HFFc6 (cell line): Measurements from ENCODE around the gene MAP9. TPM values are rescaled to one million over a fixed set of nuclear protein-coding genes. Genes with fewer than 3 reads are reported as not detected.
A peak's percentile ranks its signal among the peaks of the same experiment; 100 is the strongest.

Experiments used
- DNase-seq: peaks from one replicate; pipeline ENCODE4 v3.0.0-alpha.2; 2018
- H3K27ac Mint-ChIP-seq: 2 replicates; pipeline ENCODE4 v1.8.0; 2020; ENCODE audit warnings: mild to moderate bottlenecking, mixed read lengths
- H3K27me3 Mint-ChIP-seq: 2 replicates; pipeline ENCODE4 v1.8.0; 2021; ENCODE audit warnings: mild to moderate bottlenecking, moderate library complexity, mixed read lengths; ENCODE audit not compliant: insufficient read depth
- H3K36me3 Mint-ChIP-seq: 2 replicates; pipeline ENCODE4 v1.8.0; 2021; ENCODE audit warnings: low read depth, mixed read lengths
- H3K4me1 Mint-ChIP-seq: 2 replicates; pipeline ENCODE4 v1.8.0; 2020; ENCODE audit warnings: low read depth, mixed read lengths
- H3K4me3 Mint-ChIP-seq: 2 replicates; pipeline ENCODE4 v1.8.0; 2020; ENCODE audit warnings: mild to moderate bottlenecking, moderate library complexity, mixed read lengths
- H3K9me3 Mint-ChIP-seq: 2 replicates; pipeline ENCODE4 v1.8.0; 2020; ENCODE audit warnings: mild to moderate bottlenecking, mixed read lengths
- total RNA-seq, 6 experiments: library from RNA; stranded (reverse); fragmentation: NEBNext Ultra II Directional; extraction: Animal tissue kit (Norgen Biotek cat#: 25700); gene quantifications; 2 replicates in 1 of 6; 3 replicates in 5 of 6; pipeline ENCODE4 v1.2.3, GENCODE V29; 2021
- TF ChIP-seq, protein P1 (sequence below): fragments of 200-600 bp; sonication (generic); IDR thresholded peaks from 2 replicates; pipeline ENCODE4 v1.5.0; 2021; ENCODE audit warnings: antibody characterized with exemption, mild to moderate bottlenecking

MAP9 gene
- total RNA-seq, 6 experiments from 2014 or later = 5.9 to 12.1 (median 7.0) TPM

DNA sequence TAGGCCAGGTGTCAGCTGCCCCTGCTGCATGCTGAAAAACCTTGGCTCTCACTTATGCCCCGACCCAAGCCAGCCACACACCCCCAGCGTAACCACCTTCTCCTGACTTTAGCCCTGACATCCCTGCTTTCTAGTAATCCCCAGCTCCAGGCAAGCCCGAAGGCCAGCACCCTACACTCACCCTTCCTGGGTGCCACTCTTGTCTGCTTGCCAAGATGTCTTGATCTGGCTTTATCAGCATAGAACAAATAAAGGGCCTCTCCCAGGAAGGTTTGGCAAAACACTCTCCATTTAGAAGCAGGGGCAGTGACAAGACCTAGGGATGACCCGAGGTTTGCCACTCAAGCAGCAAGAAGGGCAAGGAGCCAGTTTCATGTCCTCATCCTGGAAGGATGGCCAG, 6.8 kb upstream of the MAP9 start:
- TF ChIP-seq, protein P1, sequence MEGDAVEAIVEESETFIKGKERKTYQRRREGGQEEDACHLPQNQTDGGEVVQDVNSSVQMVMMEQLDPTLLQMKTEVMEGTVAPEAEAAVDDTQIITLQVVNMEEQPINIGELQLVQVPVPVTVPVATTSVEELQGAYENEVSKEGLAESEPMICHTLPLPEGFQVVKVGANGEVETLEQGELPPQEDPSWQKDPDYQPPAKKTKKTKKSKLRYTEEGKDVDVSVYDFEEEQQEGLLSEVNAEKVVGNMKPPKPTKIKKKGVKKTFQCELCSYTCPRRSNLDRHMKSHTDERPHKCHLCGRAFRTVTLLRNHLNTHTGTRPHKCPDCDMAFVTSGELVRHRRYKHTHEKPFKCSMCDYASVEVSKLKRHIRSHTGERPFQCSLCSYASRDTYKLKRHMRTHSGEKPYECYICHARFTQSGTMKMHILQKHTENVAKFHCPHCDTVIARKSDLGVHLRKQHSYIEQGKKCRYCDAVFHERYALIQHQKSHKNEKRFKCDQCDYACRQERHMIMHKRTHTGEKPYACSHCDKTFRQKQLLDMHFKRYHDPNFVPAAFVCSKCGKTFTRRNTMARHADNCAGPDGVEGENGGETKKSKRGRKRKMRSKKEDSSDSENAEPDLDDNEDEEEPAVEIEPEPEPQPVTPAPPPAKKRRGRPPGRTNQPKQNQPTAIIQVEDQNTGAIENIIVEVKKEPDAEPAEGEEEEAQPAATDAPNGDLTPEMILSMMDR = no peak
- DNase-seq = no peak
- Mint-ChIP-seq H3K27me3 (peaks cover 5% of the 10 kb centered on the region), H3K27ac (no peak overlapping the region), H3K4me1 (no peaks in the 10 kb centered on the region), H3K4me3 (no peak overlapping the region), H3K36me3 (no peaks in the 10 kb centered on the region), H3K9me3 (no peaks in the 10 kb centered on the region)

DNA sequence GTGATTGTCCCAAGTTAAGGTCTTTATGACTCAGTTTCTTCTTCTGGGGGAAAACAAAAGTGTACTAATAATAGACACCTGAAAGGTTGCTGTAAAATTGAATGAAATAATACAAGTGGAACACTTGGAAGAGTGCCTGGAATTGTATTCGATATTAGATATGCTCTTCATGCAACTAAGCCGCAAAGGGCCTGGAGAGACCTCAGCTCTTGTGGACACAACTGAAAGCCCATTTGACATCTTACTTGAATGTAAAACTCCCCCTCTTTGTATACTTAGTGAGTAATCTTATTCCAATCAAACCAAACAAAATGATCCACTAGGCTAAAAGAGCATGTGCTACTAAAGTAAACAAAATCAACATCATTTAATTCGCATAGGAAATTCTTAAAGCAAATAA, 511 bp upstream of the MAP9 start:
- peaks cover 2% of the 10 kb centered on the region; the same call in 1 of the 2 replicates for H3K27me3 Mint-ChIP-seq
- H3K4me1 Mint-ChIP-seq = peaks cover 20% of the 10 kb centered on the region
- peak overlapping the region; percentile 54; the same call in 1 of the 2 replicates for H3K27ac Mint-ChIP-seq
- TF ChIP-seq, protein P1 = no peak
- no peaks in the 10 kb centered on the region for H3K9me3 Mint-ChIP-seq
- no peak for DNase-seq
- H3K36me3 Mint-ChIP-seq = no peaks in the 10 kb centered on the region
- peak overlapping the region; percentile 86 for H3K4me3 Mint-ChIP-seq

DNA sequence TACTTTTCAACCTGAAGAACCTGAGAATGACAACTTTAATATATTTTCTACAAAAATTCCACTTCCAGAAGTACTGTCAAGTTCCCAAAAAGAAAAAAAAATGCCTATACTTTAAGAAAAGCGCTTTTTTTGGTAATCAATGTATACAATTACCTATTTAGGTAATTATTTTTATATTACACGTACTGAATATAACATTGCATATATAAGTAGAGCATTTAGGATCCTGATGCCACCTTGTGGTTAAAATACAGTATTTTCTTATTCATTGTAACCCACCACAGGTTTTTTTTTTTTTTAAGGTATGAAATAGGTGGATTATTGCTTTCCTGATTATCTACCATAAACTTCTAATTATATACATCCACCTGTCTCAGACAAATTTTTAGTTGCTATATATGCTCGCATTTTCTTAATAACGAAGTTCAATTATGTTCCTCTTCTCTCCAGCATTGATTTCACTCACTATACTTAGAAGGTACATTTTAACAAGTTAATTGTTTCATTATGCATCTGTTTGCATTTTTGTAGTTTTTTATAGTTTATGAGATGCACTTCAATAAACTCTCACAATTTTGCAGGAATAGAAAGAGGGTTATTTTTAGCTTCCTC, 5.2 kb downstream of the MAP9 start:
- TF ChIP-seq, protein P1 = peak; percentile 83
- no peak overlapping the region for H3K27ac Mint-ChIP-seq
- H3K36me3 Mint-ChIP-seq = no peaks in the 10 kb centered on the region
- H3K27me3 Mint-ChIP-seq = no peaks in the 10 kb centered on the region
- peaks cover 13% of the 10 kb centered on the region for H3K4me1 Mint-ChIP-seq
- H3K4me3 Mint-ChIP-seq = no peak overlapping the region
- H3K9me3 Mint-ChIP-seq = no peaks in the 10 kb centered on the region
- DNase-seq = no peak

DNA sequence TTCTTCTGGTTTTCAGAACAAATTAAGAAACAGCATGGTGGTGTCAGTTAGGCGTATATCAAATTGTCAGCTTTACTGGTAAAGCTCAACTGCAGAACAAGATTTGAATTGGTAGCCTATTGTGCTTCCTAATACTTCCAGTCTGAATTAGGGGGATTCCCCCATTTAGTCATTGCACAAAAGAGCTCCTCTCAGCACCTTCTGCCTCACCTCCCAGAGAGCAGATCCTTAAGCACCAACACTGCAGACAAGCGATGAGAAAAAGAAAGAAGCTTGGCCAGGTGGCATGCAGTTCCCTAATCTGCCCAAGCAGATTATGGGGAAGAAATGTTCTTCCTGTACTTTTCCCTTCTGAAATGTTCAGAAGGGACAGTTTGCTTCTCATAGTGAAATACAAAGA, 9.2 kb downstream of the MAP9 start:
- TF ChIP-seq, protein P1 = no peak
- Mint-ChIP-seq H3K36me3 (no peaks in the 10 kb centered on the region), H3K27me3 (no peaks in the 10 kb centered on the region), H3K9me3 (no peaks in the 10 kb centered on the region), H3K27ac (no peak overlapping the region), H3K4me1 (no peaks in the 10 kb centered on the region), H3K4me3 (no peak overlapping the region)
- no peak for DNase-seq

DNA sequence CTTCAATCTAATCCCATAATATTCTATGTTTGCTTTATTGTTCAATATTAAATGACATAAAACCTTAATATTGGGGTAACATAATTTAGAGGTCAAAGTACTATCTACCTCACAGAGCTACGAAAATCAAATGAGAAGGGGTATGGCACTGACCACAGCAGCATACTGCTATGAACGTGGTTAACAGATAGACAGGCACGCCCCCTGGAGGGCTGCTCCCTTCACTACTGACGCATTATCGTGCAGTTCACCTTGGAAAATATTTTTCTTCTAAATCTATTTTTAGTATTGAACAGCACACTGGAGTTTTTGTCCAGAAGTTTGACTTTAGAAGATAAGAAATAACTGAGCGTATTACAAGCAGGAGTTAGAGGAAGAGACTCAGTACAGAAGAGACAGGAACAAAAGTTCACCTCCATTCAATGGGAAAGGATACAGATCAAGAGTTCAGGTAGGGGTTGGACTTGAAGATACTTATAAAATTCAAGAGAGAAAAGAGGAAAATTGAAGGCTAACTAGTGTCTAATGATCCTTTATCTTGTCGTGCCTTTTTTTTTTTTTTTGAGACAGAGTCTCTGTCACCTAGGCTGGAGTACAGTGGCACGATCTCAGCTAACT, 22.7 kb downstream of the MAP9 start:
- TF ChIP-seq, protein P1 = peak; percentile 74
- no peak overlapping the region for H3K4me3 Mint-ChIP-seq
- H3K9me3 Mint-ChIP-seq = no peaks in the 10 kb centered on the region
- H3K4me1 Mint-ChIP-seq = no peaks in the 10 kb centered on the region; the same call in 1 of the 2 replicates
- H3K27me3 Mint-ChIP-seq = no peaks in the 10 kb centered on the region; the same call in 1 of the 2 replicates
- H3K27ac Mint-ChIP-seq = no peak overlapping the region
- H3K36me3 Mint-ChIP-seq = no peaks in the 10 kb centered on the region
- DNase-seq = no peak
